DLD1 (cell line): ENCODE measurements around the gene PI4KA.
"Not testable (repeated sequence)": the region's sequence is repeated elsewhere in the genome, so short reads cannot be mapped to it uniquely, and the experiment has no call there.

Experiments
- in situ Hi-C: cut with HindIII; loops from 2 replicates; pipeline ENCODE4 v1.10.0; 2017; ENCODE audit warnings: low sequenced_read_pairs

Gene PI4KA

GRCh38 chr22:20779014-20779817 lies 79.4 kb downstream of the PI4KA start:
- in situ Hi-C loops: no loop called here

- in situ Hi-C loops: no loop called here
Observed at GRCh38 chr22:20777420-20778177, 81.0 kb downstream of the PI4KA start.

GRCh38 chr22:20776624-20777405 lies 81.8 kb downstream of the PI4KA start:
- in situ Hi-C loops: no loop called here

- in situ Hi-C loops: no loop called here
Observed at GRCh38 chr22:20775342-20775895, 83.2 kb downstream of the PI4KA start.

GRCh38 chr22:20774882-20775281 lies 83.7 kb downstream of the PI4KA start:
- in situ Hi-C loops: no loop called here

- in situ Hi-C loops: no loop called here
Observed at GRCh38 chr22:20773793-20774212, 84.8 kb downstream of the PI4KA start, which contains the start of gene SERPIND1. TSS of gene SERPIND1 (plus strand) at chr22:20774113. CDS start at chr22:20779313, 5,200 bp downstream.

GRCh38 chr22:20771918-20772625 lies 86.5 kb downstream of the PI4KA start:
- in situ Hi-C loops: no loop called here

GRCh38 chr22:20769496-20769826 lies 89.2 kb downstream of the PI4KA start:
- in situ Hi-C loops: not testable (repeated sequence)

- in situ Hi-C loops: no loop called here
Observed at GRCh38 chr22:20766530-20766929, 92.1 kb downstream of the PI4KA start.

- in situ Hi-C loops: no loop called here
Observed at GRCh38 chr22:20765938-20766337, 92.7 kb downstream of the PI4KA start.

GRCh38 chr22:20764729-20765128 lies 93.9 kb downstream of the PI4KA start:
- in situ Hi-C loops: no loop called here

GRCh38 chr22:20764471-20764720 lies 94.2 kb downstream of the PI4KA start:
- in situ Hi-C loops: no loop called here

- in situ Hi-C loops: no loop called here
Observed at GRCh38 chr22:20763630-20764470, 94.8 kb downstream of the PI4KA start.

GRCh38 chr22:20762233-20762796 lies 96.3 kb downstream of the PI4KA start:
- in situ Hi-C loops: no loop called here

GRCh38 chr22:20761536-20761935 lies 97.1 kb downstream of the PI4KA start:
- in situ Hi-C loops: no loop called here

GRCh38 chr22:20760084-20760483 lies 98.5 kb downstream of the PI4KA start:
- in situ Hi-C loops: no loop called here

- in situ Hi-C loops: no loop called here
Observed at GRCh38 chr22:20758688-20759087, 99.9 kb downstream of the PI4KA start.

- in situ Hi-C loops: no loop called here
Observed at GRCh38 chr22:20756846-20757245, 101.8 kb downstream of the PI4KA start.

GRCh38 chr22:20752873-20753272 lies 105.7 kb downstream of the PI4KA start:
- in situ Hi-C loops: no loop called here
